HG03442 (cell line): ENCODE results near the gene MINAR1.

Source experiments
- ATAC-seq: cut with Tn5 transposase; IDR thresholded peaks from one replicate; pipeline ENCODE4 v1.9.1; 2021; ENCODE audit warnings: mild to moderate bottlenecking, moderate library complexity; ENCODE audit not compliant: unreplicated experiment

MINAR1 gene

GRCh38 chr15:79463043-79463780, 31.1 kb downstream of the MINAR1 start:
- ATAC-seq = no peak

- ATAC-seq = no peak
These were observed 31.7 kb downstream of the MINAR1 start for GRCh38 chr15:79463781-79464270.

- no peak for ATAC-seq
These were observed 34.4 kb downstream of the MINAR1 start for GRCh38 chr15:79466488-79466887.

GRCh38 chr15:79467865-79468586, 35.9 kb downstream of the MINAR1 start:
- ATAC-seq = no peak

GRCh38 chr15:79472446-79472845, 40.3 kb downstream of the MINAR1 start:
- no peak for ATAC-seq

GRCh38 chr15:79474252-79474651, 42.1 kb downstream of the MINAR1 start:
- no peak for ATAC-seq

- ATAC-seq = no peak
These were observed 43.2 kb downstream of the MINAR1 start for GRCh38 chr15:79475306-79475705.

GRCh38 chr15:79478108-79478507, 46.0 kb downstream of the MINAR1 start:
- ATAC-seq = no peak

- no peak for ATAC-seq
These were observed 47.5 kb downstream of the MINAR1 start for GRCh38 chr15:79479616-79480015.

GRCh38 chr15:79481793-79482192, 49.7 kb downstream of the MINAR1 start:
- ATAC-seq = no peak
